COLO829 (cell line): Measurements from ENCODE around the gene CASP14.
"Not testable (repeated sequence)": the region's sequence is repeated elsewhere in the genome, so short reads cannot be mapped to it uniquely, and the experiment has no call there.

Experiments used
- DNase-seq: peaks from one replicate; pipeline ENCODE4 v3.0.0; 2012; ENCODE audit warnings: low spot score

The CASP14 gene

GRCh38 chr19:15048885-15049541 is at the start of gene CASP14:
CASP14 (plus strand) TSS chr19:15049480; CDS start chr19:15052252, 2,772 bp downstream.
- DNase-seq: no peak

- no peak for DNase-seq
Measured at GRCh38 chr19:15008308-15008707, 41.0 kb upstream of the CASP14 start.

- DNase-seq: no peak
Measured at GRCh38 chr19:15010501-15011300, 38.6 kb upstream of the CASP14 start.

- no peak for DNase-seq
Measured at GRCh38 chr19:15014579-15014978, 34.7 kb upstream of the CASP14 start.

GRCh38 chr19:15015946-15016542 is 33.2 kb upstream of the CASP14 start:
- peak; percentile 11 for DNase-seq

GRCh38 chr19:15018836-15019235 is 30.4 kb upstream of the CASP14 start:
- DNase-seq: not testable (repeated sequence)

GRCh38 chr19:15021286-15022007 is 27.8 kb upstream of the CASP14 start:
- DNase-seq: no peak

- DNase-seq: no peak
Measured at GRCh38 chr19:15022752-15023151, 26.5 kb upstream of the CASP14 start.

GRCh38 chr19:15025217-15025616 is 24.1 kb upstream of the CASP14 start:
- DNase-seq: peak; percentile 13

- no peak for DNase-seq
Measured at GRCh38 chr19:15028490-15028889, 20.8 kb upstream of the CASP14 start.

- no peak for DNase-seq
Measured at GRCh38 chr19:15031675-15032074, 17.6 kb upstream of the CASP14 start.

GRCh38 chr19:15035795-15036311 is 13.4 kb upstream of the CASP14 start:
- no peak for DNase-seq

GRCh38 chr19:15037586-15037985 is 11.7 kb upstream of the CASP14 start:
- DNase-seq: no peak

GRCh38 chr19:15038294-15038693 is 11.0 kb upstream of the CASP14 start:
- DNase-seq: no peak

- DNase-seq: no peak
Measured at GRCh38 chr19:15042003-15042402, 7.3 kb upstream of the CASP14 start.

- DNase-seq: no peak
Measured at GRCh38 chr19:15042826-15043225, 6.5 kb upstream of the CASP14 start.

GRCh38 chr19:15045506-15045905 is 3.8 kb upstream of the CASP14 start:
- DNase-seq: no peak

GRCh38 chr19:15047680-15048079 is 1.6 kb upstream of the CASP14 start:
- DNase-seq: no peak

GRCh38 chr19:15048128-15048527 is 1.2 kb upstream of the CASP14 start:
- no peak for DNase-seq

GRCh38 chr19:15050639-15051038 is 1.4 kb downstream of the CASP14 start:
- DNase-seq: no peak

GRCh38 chr19:15062036-15062435 is 12.8 kb downstream of the CASP14 start:
- no peak for DNase-seq

GRCh38 chr19:15070386-15070785 is 21.1 kb downstream of the CASP14 start:
- DNase-seq: not testable (repeated sequence)
